ENCODE measurements around the gene ACTG1.

ACTG1 gene

GRCh38 chr17:81481815-81482505, 30.6 kb downstream of the ACTG1 start:
- no peak for DNase-seq (ENCODE audit: low read depth in 2 of 2)

GRCh38 chr17:81481073-81481799, 31.4 kb downstream of the ACTG1 start:
- DNase-seq (ENCODE audit: low read depth in 2 of 2): peak; percentile 13 to 39

GRCh38 chr17:81480140-81481072, 32.2 kb downstream of the ACTG1 start:
- no peak for DNase-seq (ENCODE audit: low read depth in 2 of 2)

GRCh38 chr17:81479175-81480071, 33.2 kb downstream of the ACTG1 start:
- no peak for DNase-seq (ENCODE audit: low read depth in 2 of 2)

GRCh38 chr17:81478119-81478518, 34.5 kb downstream of the ACTG1 start:
- no peak for DNase-seq (ENCODE audit: low read depth in 2 of 2)

- DNase-seq (ENCODE audit: low read depth in 2 of 2): no peak
Measured at GRCh38 chr17:81477173-81477572, 35.4 kb downstream of the ACTG1 start.

- no peak for DNase-seq (ENCODE audit: low read depth in 2 of 2)
Measured at GRCh38 chr17:81476635-81477034, 36.0 kb downstream of the ACTG1 start.

GRCh38 chr17:81476097-81476496, 36.5 kb downstream of the ACTG1 start:
- DNase-seq (ENCODE audit: low read depth in 2 of 2): no peak

- no peak for DNase-seq (ENCODE audit: low read depth in 2 of 2)
Measured at GRCh38 chr17:81474958-81475357, 37.6 kb downstream of the ACTG1 start.

- DNase-seq (ENCODE audit: low read depth in 2 of 2): no peak
Measured at GRCh38 chr17:81473019-81473418, 39.6 kb downstream of the ACTG1 start.

- no peak for DNase-seq (ENCODE audit: low read depth in 2 of 2)
Measured at GRCh38 chr17:81471818-81472456, 40.7 kb downstream of the ACTG1 start.

GRCh38 chr17:81470944-81471817, 41.4 kb downstream of the ACTG1 start:
- DNase-seq (ENCODE audit: low read depth in 2 of 2): no peak

- no peak for DNase-seq (ENCODE audit: low read depth in 2 of 2)
Measured at GRCh38 chr17:81470270-81470943, 42.2 kb downstream of the ACTG1 start.

GRCh38 chr17:81469266-81469665, 43.3 kb downstream of the ACTG1 start:
- no peak for DNase-seq (ENCODE audit: low read depth in 2 of 2)

GRCh38 chr17:81468770-81469121, 43.9 kb downstream of the ACTG1 start:
- no peak for DNase-seq (ENCODE audit: low read depth in 2 of 2)

GRCh38 chr17:81468111-81468769, 44.4 kb downstream of the ACTG1 start:
- DNase-seq (ENCODE audit: low read depth in 2 of 2): no peak

- no peak for DNase-seq (ENCODE audit: low read depth in 2 of 2)
Measured at GRCh38 chr17:81466564-81467472, 45.8 kb downstream of the ACTG1 start.

GRCh38 chr17:81465910-81466309, 46.7 kb downstream of the ACTG1 start:
- no peak for DNase-seq (ENCODE audit: low read depth in 2 of 2)
